ENCODE results near the gene NDUFS5.

Gene NDUFS5

DNA sequence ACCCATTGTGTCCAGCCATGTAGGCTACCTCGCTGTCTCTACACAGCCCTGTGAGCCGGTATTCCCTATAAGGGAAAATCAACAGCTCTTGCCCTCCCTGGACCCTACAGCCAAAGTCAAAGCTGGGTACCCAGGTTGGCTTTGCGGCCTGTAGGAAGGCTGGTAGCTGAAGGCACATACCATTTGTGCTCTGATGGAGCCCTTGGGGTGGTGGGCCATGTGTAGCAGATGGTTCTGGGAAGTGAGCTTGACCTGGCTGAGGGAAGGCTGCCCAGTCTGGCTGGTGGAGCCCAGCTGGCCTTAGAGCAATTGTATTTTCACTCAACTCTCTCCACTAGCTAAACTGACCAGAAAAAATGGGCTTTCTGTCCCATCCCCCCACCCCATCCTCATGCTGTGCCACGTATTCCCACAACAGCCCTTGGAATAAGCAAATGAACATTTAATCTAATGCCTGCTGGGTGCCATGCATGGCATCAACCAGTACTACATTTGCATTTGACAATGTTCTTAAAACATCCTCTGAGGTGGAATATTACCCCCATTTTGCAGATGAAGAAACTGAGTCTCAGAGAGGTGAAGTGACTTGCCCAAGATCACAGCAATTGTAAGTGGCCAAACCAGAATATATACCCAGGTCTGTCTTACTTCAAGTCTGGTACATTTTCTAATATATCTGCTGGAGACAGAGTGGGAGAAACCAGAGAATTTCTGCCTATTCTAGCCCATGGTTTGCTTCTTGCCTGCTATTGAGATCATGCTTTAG, 56.8 kb downstream of the NDUFS5 start:
- DNase-seq = no peak
- Histone ChIP-seq H3K9me3 (replicated peaks; ENCODE audit: insufficient read depth, low read length) (no peaks in the 10 kb centered on the region), H3K4me3 (ENCODE audit: low read length) (no peak overlapping the region), H4K20me1 (ENCODE audit: insufficient read depth, low read length) (no peaks in the 10 kb centered on the region), H3F3A (ENCODE audit: insufficient read depth, low read length) (no peaks in the 10 kb centered on the region), H3K27ac (ENCODE audit: low read length) (no peak overlapping the region), H3K36me3 (replicated peaks; ENCODE audit: insufficient read depth, low read length) (no peaks in the 10 kb centered on the region), H3K4me2 (ENCODE audit: low read depth, low read length) (no peak overlapping the region), H3K27me3 (replicated peaks; ENCODE audit: insufficient read depth, low read length) (peaks cover 21% of the 10 kb centered on the region; the same call in 1 of the 2 replicates), H2AFZ (ENCODE audit: low read length) (no peak overlapping the region), H3K79me2 (ENCODE audit: low read length) (no peaks in the 10 kb centered on the region), H3K9me2 (replicated peaks; ENCODE audit: insufficient read depth, low read length) (no peaks in the 10 kb centered on the region), H3K9ac (ENCODE audit: low read length) (no peak overlapping the region), H3K4me1 (ENCODE audit: low read length) (peaks cover 3% of the 10 kb centered on the region; the same call in 1 of the 2 replicates)
- TF ChIP-seq EZH2phosphoT487 (IDR thresholded peaks at IDR 0.05; ENCODE audit: low read length) (no peak), CTCF (IDR thresholded peaks at IDR 0.05; ENCODE audit: low read length) (no peak), EZH2 (optimal IDR thresholded peaks at IDR 0.05; ENCODE audit: low read depth, low read length) (no peak)

- no peak overlapping the region for H3K9ac ChIP-seq (ENCODE audit: low read length)
- no peak for TF ChIP-seq CTCF (IDR thresholded peaks at IDR 0.05; ENCODE audit: low read length)
- TF ChIP-seq EZH2phosphoT487 (IDR thresholded peaks at IDR 0.05; ENCODE audit: low read length) = no peak
- no peak for TF ChIP-seq EZH2 (optimal IDR thresholded peaks at IDR 0.05; ENCODE audit: low read depth, low read length)
- no peaks in the 10 kb centered on the region for H3F3A ChIP-seq (ENCODE audit: insufficient read depth, low read length)
- H3K27me3 ChIP-seq (replicated peaks; ENCODE audit: insufficient read depth, low read length) = peaks cover 21% of the 10 kb centered on the region; the same call in 1 of the 2 replicates
- H4K20me1 ChIP-seq (ENCODE audit: insufficient read depth, low read length) = no peaks in the 10 kb centered on the region
- no peaks in the 10 kb centered on the region for H3K9me2 ChIP-seq (replicated peaks; ENCODE audit: insufficient read depth, low read length)
- H3K4me1 ChIP-seq (ENCODE audit: low read length) = peaks cover 3% of the 10 kb centered on the region; the same call in 1 of the 2 replicates
- H2AFZ ChIP-seq (ENCODE audit: low read length) = no peak overlapping the region
- no peak overlapping the region for H3K27ac ChIP-seq (ENCODE audit: low read length)
- no peaks in the 10 kb centered on the region for H3K9me3 ChIP-seq (replicated peaks; ENCODE audit: insufficient read depth, low read length)
- DNase-seq = no peak
- H3K79me2 ChIP-seq (ENCODE audit: low read length) = no peaks in the 10 kb centered on the region
- no peak overlapping the region for H3K4me2 ChIP-seq (ENCODE audit: low read depth, low read length)
- no peaks in the 10 kb centered on the region for H3K36me3 ChIP-seq (replicated peaks; ENCODE audit: insufficient read depth, low read length)
- no peak overlapping the region for H3K4me3 ChIP-seq (ENCODE audit: low read length)
These were observed 58.0 kb downstream of the NDUFS5 start for GRCh38 chr1:39084191-39084590.

All from MM.1S (cell line).